HG02678 (cell line): ENCODE measurements around the gene GBF1.
"Not testable (repeated sequence)": the region's sequence is repeated elsewhere in the genome, so short reads cannot be mapped to it uniquely, and the experiment has no call there.

Experiments used
- ATAC-seq: cut with Tn5 transposase; IDR thresholded peaks from one replicate; pipeline ENCODE4 v1.9.1; 2021; ENCODE audit warnings: mild to moderate bottlenecking, moderate library complexity; ENCODE audit not compliant: unreplicated experiment

The GBF1 gene

GRCh38 chr10:102268375-102268888, 23.1 kb downstream of the GBF1 start:
- no peak for ATAC-seq

- ATAC-seq, result no peak
Observed at GRCh38 chr10:102269017-102269416, 23.7 kb downstream of the GBF1 start.

- no peak for ATAC-seq
Observed at GRCh38 chr10:102274062-102274461, 28.7 kb downstream of the GBF1 start.

- no peak for ATAC-seq
Observed at GRCh38 chr10:102275343-102275742, 30.0 kb downstream of the GBF1 start.

GRCh38 chr10:102279104-102279503, 33.8 kb downstream of the GBF1 start:
- no peak for ATAC-seq

- no peak for ATAC-seq
Observed at GRCh38 chr10:102280397-102281101, 35.2 kb downstream of the GBF1 start.

GRCh38 chr10:102281102-102281487, 35.8 kb downstream of the GBF1 start:
- no peak for ATAC-seq

- ATAC-seq, result no peak
Observed at GRCh38 chr10:102283488-102283887, 38.2 kb downstream of the GBF1 start.

GRCh38 chr10:102283890-102284289, 38.6 kb downstream of the GBF1 start:
- ATAC-seq, result no peak

GRCh38 chr10:102284531-102284930, 39.2 kb downstream of the GBF1 start:
- no peak for ATAC-seq

GRCh38 chr10:102285133-102285532, 39.8 kb downstream of the GBF1 start:
- no peak for ATAC-seq

GRCh38 chr10:102286216-102286615, 40.9 kb downstream of the GBF1 start:
- ATAC-seq, result no peak

GRCh38 chr10:102287538-102287937, 42.2 kb downstream of the GBF1 start:
- ATAC-seq, result no peak

GRCh38 chr10:102287991-102288390, 42.7 kb downstream of the GBF1 start:
- no peak for ATAC-seq

GRCh38 chr10:102289356-102289755, 44.0 kb downstream of the GBF1 start:
- no peak for ATAC-seq

GRCh38 chr10:102289840-102290239, 44.5 kb downstream of the GBF1 start:
- ATAC-seq, result no peak

- no peak for ATAC-seq
Observed at GRCh38 chr10:102291221-102291905, 46.0 kb downstream of the GBF1 start.

GRCh38 chr10:102297101-102297500, 51.8 kb downstream of the GBF1 start:
- ATAC-seq, result no peak

GRCh38 chr10:102298899-102299298, 53.6 kb downstream of the GBF1 start:
- ATAC-seq, result no peak

GRCh38 chr10:102299873-102300272, 54.5 kb downstream of the GBF1 start:
- no peak for ATAC-seq

GRCh38 chr10:102300278-102300843, 55.0 kb downstream of the GBF1 start:
- no peak for ATAC-seq

- not testable (repeated sequence) for ATAC-seq
Observed at GRCh38 chr10:102300912-102301311, 55.6 kb downstream of the GBF1 start.
